ENCODE results near the gene CMPK2.
"Not testable (repeated sequence)": the region's sequence is repeated elsewhere in the genome, so short reads cannot be mapped to it uniquely, and the experiment has no call there.

CMPK2 gene

DNA sequence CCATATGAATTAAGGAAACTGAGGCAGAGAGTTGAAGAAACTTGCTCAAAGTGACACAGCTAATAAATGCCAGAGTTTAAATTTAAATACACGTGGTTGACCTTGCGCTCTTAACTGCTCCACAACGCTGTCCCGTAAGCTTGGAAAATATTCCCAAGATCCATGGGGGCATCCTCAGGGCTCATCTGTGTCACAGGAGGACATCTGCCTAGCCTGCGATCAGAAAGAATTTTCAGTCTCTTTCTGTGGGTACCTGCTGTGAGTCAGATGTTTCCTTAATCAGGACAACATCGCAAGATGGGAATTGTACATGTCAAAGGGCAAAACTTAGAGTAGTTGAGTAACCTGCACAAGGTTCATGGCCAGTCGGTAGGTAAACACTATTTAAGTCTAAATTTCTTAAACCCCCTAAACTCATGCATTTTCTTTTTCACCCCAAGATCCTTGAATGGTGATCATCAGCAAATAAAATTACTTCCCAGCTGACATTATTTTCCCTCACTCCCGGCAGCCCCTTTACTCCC, 1.4 kb downstream of the CMPK2 start:
- Histone ChIP-seq H3K9ac (no peak overlapping the region), H3K27ac (no peak overlapping the region), H2AFZ (ENCODE audit: low read depth) (no peak overlapping the region), H3K4me3 (IDR thresholded peaks at IDR 0.05; ENCODE audit: insufficient read depth, low read depth, low read length) (no peak overlapping the region), H3K36me3 (ENCODE audit: insufficient read depth) (no peaks in the 10 kb centered on the region), H3K79me2 (ENCODE audit: insufficient read depth, low read depth) (no peaks in the 10 kb centered on the region), H3K27me3 (ENCODE audit: insufficient read depth, low read depth) (no peaks in the 10 kb centered on the region), H4K20me1 (ENCODE audit: insufficient read depth) (no peaks in the 10 kb centered on the region), H3K4me2 (no peak overlapping the region), H3K4me1 (ENCODE audit: low read depth, poor library complexity, severe bottlenecking) (peaks cover 9% of the 10 kb centered on the region)
- TF ChIP-seq, protein P1, sequence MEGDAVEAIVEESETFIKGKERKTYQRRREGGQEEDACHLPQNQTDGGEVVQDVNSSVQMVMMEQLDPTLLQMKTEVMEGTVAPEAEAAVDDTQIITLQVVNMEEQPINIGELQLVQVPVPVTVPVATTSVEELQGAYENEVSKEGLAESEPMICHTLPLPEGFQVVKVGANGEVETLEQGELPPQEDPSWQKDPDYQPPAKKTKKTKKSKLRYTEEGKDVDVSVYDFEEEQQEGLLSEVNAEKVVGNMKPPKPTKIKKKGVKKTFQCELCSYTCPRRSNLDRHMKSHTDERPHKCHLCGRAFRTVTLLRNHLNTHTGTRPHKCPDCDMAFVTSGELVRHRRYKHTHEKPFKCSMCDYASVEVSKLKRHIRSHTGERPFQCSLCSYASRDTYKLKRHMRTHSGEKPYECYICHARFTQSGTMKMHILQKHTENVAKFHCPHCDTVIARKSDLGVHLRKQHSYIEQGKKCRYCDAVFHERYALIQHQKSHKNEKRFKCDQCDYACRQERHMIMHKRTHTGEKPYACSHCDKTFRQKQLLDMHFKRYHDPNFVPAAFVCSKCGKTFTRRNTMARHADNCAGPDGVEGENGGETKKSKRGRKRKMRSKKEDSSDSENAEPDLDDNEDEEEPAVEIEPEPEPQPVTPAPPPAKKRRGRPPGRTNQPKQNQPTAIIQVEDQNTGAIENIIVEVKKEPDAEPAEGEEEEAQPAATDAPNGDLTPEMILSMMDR (conservative IDR thresholded peaks at IDR 0.05; ENCODE audit: low read depth, low read length), result no peak

DNA sequence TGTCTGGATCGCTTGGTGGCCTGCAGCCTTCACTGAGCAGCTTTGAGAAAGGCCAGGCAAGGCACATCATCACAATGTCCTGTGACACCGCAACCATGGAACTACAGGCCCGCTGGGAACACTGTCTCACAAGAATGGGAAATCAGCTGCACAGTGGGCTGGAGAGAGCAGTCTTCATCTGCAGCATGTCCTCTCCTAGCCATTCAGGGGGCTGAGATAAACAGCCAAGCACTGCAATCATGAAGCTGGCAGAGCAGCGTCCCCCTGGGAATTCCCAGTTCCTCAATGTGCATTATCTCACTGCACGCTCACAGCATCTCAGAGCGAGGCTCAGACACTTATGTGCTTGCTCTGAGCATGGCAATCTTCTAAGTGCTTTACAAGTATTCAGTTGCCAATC, 1.9 kb downstream of the CMPK2 start:
- Histone ChIP-seq H3K27ac (no peak overlapping the region), H3K79me2 (ENCODE audit: insufficient read depth, low read depth) (no peaks in the 10 kb centered on the region), H3K27me3 (ENCODE audit: insufficient read depth, low read depth) (no peaks in the 10 kb centered on the region), H3K4me1 (ENCODE audit: low read depth, poor library complexity, severe bottlenecking) (peaks cover 9% of the 10 kb centered on the region), H3K4me2 (no peak overlapping the region), H3K36me3 (ENCODE audit: insufficient read depth) (no peaks in the 10 kb centered on the region), H3K4me3 (IDR thresholded peaks at IDR 0.05; ENCODE audit: insufficient read depth, low read depth, low read length) (no peak overlapping the region), H4K20me1 (ENCODE audit: insufficient read depth) (no peaks in the 10 kb centered on the region), H2AFZ (ENCODE audit: low read depth) (no peak overlapping the region), H3K9ac (no peak overlapping the region)
- TF ChIP-seq, protein P1 (conservative IDR thresholded peaks at IDR 0.05; ENCODE audit: low read depth, low read length), result no peak

DNA sequence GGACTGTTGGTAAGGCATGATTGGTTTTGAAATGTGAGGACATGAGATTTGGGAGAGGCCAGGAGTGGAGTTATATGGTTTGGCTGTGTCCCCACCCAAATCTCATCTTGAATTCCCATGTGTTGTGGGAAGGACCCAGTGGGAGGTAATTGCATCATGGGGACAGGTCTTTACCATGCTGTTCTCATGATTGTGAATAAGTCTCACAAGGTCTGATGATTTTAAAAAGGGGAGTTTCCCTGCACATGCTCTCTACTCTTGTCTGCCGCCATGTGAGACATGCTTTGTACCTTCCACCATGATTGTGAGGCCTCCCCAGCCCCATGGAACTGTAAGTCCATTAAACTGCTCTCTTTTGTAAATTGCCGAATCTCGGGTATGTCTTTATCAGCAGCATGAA, 5.4 kb downstream of the CMPK2 start:
- TF ChIP-seq, protein P1 (conservative IDR thresholded peaks at IDR 0.05; ENCODE audit: low read depth, low read length), result no peak
- Histone ChIP-seq H3K36me3 (ENCODE audit: insufficient read depth) (no peaks in the 10 kb centered on the region), H3K27me3 (ENCODE audit: insufficient read depth, low read depth) (no peaks in the 10 kb centered on the region), H3K27ac (no peak overlapping the region), H3K4me3 (IDR thresholded peaks at IDR 0.05; ENCODE audit: insufficient read depth, low read depth, low read length) (no peak overlapping the region), H3K4me1 (ENCODE audit: low read depth, poor library complexity, severe bottlenecking) (no peaks in the 10 kb centered on the region), H2AFZ (ENCODE audit: low read depth) (no peak overlapping the region), H3K79me2 (ENCODE audit: insufficient read depth, low read depth) (no peaks in the 10 kb centered on the region), H3K9ac (no peak overlapping the region), H4K20me1 (ENCODE audit: insufficient read depth) (no peaks in the 10 kb centered on the region), H3K4me2 (no peak overlapping the region)

DNA sequence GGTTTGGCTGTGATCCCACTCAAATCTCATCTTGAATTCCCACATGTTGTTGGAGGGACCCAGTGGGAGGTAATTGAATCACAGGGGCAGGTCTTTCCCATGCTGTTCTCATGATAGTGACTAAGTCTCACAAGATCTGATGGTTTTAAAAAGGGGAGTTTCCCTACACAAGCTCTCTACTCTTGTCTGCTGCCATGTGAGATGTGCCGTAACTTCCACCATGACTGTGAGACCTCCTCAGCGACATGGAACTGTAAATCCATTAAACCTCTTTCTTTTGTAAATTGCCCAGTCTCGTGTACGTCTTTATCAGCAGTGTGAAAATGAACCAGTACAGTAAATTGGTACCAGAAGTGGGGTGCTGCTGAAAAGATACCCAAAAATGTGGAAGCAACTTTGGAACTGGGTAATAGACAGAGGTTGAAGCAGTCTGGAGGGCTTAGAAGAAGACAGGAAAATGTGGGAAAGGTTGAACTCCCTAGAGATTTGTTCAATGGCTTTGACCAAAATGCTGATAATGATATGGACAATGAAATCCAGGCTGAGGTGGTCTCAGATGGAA, 7.2 kb downstream of the CMPK2 start:
- H3K27me3 ChIP-seq (ENCODE audit: insufficient read depth, low read depth); H3K27ac ChIP-seq; H2AFZ ChIP-seq (ENCODE audit: low read depth); H3K4me3 ChIP-seq (IDR thresholded peaks at IDR 0.05; ENCODE audit: insufficient read depth, low read depth, low read length); H3K79me2 ChIP-seq (ENCODE audit: insufficient read depth, low read depth); H3K4me1 ChIP-seq (ENCODE audit: low read depth, poor library complexity, severe bottlenecking); H3K4me2 ChIP-seq; H3K36me3 ChIP-seq (ENCODE audit: insufficient read depth); H4K20me1 ChIP-seq (ENCODE audit: insufficient read depth); H3K9ac ChIP-seq: not testable (repeated sequence)

DNA sequence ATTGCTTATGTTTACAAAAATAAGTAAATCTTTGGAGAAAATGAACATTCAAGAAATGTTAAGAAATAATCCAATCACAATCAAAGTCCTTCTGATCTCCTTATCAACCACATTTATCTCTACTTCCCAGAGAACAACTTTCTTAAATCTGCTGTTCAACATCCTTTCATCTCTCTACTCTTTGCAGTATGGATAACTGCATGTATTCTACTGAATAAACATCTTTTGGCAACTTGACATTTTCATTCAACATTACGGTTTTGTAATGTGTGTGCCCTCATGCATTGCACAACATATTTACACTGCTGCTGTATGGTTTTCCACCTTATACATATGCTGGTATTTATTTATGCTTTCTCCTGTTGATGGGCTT, 9.2 kb downstream of the CMPK2 start:
- Histone ChIP-seq H3K27ac (no peak overlapping the region), H2AFZ (ENCODE audit: low read depth) (no peak overlapping the region), H3K79me2 (ENCODE audit: insufficient read depth, low read depth) (no peaks in the 10 kb centered on the region), H3K9ac (no peak overlapping the region), H4K20me1 (ENCODE audit: insufficient read depth) (no peaks in the 10 kb centered on the region), H3K27me3 (ENCODE audit: insufficient read depth, low read depth) (no peaks in the 10 kb centered on the region), H3K4me3 (IDR thresholded peaks at IDR 0.05; ENCODE audit: insufficient read depth, low read depth, low read length) (no peak overlapping the region), H3K4me2 (no peak overlapping the region), H3K36me3 (ENCODE audit: insufficient read depth) (no peaks in the 10 kb centered on the region), H3K4me1 (ENCODE audit: low read depth, poor library complexity, severe bottlenecking) (no peaks in the 10 kb centered on the region)
- TF ChIP-seq, protein P1 (conservative IDR thresholded peaks at IDR 0.05; ENCODE audit: low read depth, low read length), result no peak
